Prostate gland (tissue), 2 donors: ENCODE results near the gene KLHL41.

Experiments used
- CTCF ChIP-seq, 4 experiments: fragments of 200-600 bp in 2 of 4; fragments of 450-650 bp in 2 of 4; sonication (generic) in 2 of 4; IDR thresholded peaks; 1 replicate in 3 of 4; 2 replicates in 1 of 4; pipeline ENCODE4 v1.5.1; 2016 to 2019; ENCODE audit warnings: antibody characterized with exemption in 4 of 4, mild to moderate bottlenecking in 2 of 4, moderate library complexity in 2 of 4
- POLR2A ChIP-seq: fragments of 450-650 bp; IDR thresholded peaks from one replicate; pipeline ENCODE4 v1.6.1; 2016; ENCODE audit warnings: antibody characterized with exemption, mild to moderate bottlenecking

GRCh38 chr2:169528271-169528701, 18.8 kb downstream of the KLHL41 start:
- TF ChIP-seq CTCF (IDR thresholded peaks at IDR 0.05) (peak; percentile 64 to 86 (median 74)), POLR2A (no peak)
